HCT116 (cell line): Measurements from ENCODE around the gene ARHGEF25. TPM values are rescaled to one million over a fixed set of nuclear protein-coding genes. Genes with fewer than 3 reads are reported as not detected.

ENCODE experiments used
- ATAC-seq: fragments of 200-7000 bp; cut with Tn5 transposase; 2 replicates; pipeline ENCODE4 v1.9.1; 2020; ENCODE audit warnings: mild to moderate bottlenecking, moderate library complexity
- BruUV-seq: library from RNA; stranded (reverse); fragments of 400-500 nt; replicated peaks from 2 replicates; lab custom pipeline; 2021; lab: Mats Ljungman, UMichigan
- CTCF ChIA-PET: fragments of 300-600 bp; sonication (Branson Sonifier 250); formaldehyde crosslinking; loops from one replicate; lab custom pipeline; 2021; ENCODE audit warnings: antibody characterized with exemption; lab: Charles Lee
- POLR2A ChIA-PET: fragments of 300-600, 350-600 bp; sonication (Branson Sonifier 250); formaldehyde crosslinking; loops from one replicate; lab custom pipeline; 2021; ENCODE audit warnings: antibody characterized with exemption; lab: Charles Lee
- RAD21 ChIA-PET, 2 experiments: fragments of 300-600 bp; sonication (Branson Sonifier 250); formaldehyde crosslinking; loops; one replicate each; lab custom pipeline; 2023; ENCODE audit warnings: low total read pairs in 2 of 2; ENCODE audit not compliant: uncharacterized antibody in 2 of 2, unreplicated experiment in 2 of 2, low non-redundant PET in 1 of 2; lab: Charles Lee
- DNase-seq: peaks from one replicate; pipeline ENCODE4 v3.0.0-alpha.2; 2010; ENCODE audit warnings: low read depth, low spot score
- H2AFZ ChIP-seq: fragments of 200-600 bp; shearing (Covaris generic), sonication (generic); 2 replicates; pipeline ENCODE4 v1.6.1; 2017; ENCODE audit warnings: low read depth, mixed run types, mixed read lengths, antibody characterized with exemption, low read length; ENCODE audit not compliant: poor library complexity, severe bottlenecking
- H3K27ac ChIP-seq: 2 replicates; pipeline ENCODE4 v1.5.1; 2012; ENCODE audit warnings: low read depth, low read length
- H3K27me3 ChIP-seq: fragments of 200-600 bp; sonication (generic); 2 replicates; pipeline ENCODE4 v1.6.1; 2016; ENCODE audit warnings: mixed run types, low read length, mixed read lengths; ENCODE audit not compliant: insufficient read depth
- H3K36me3 ChIP-seq, 2 experiments: fragments of 200-500 bp in 1 of 2; fragments of 200-600 bp in 1 of 2; sonication (Bioruptor generic) in 1 of 2; sonication (generic) in 1 of 2; 2 replicates each; pipeline versions ENCODE4 v1.5.1 to v1.6.1; 2014 to 2016; ENCODE audit warnings: low read length in 2 of 2, inconsistent platforms in 1 of 2, mixed read lengths in 1 of 2, mixed run types in 1 of 2; ENCODE audit not compliant: insufficient read depth in 2 of 2, control insufficient read depth in 1 of 2
- H3K4me1 ChIP-seq, 2 experiments: fragments of 200-600 bp in 1 of 2; sonication (generic) in 1 of 2; 2 replicates each; pipeline versions ENCODE4 v1.5.1 to v1.6.1; 2012 to 2017; ENCODE audit warnings: low read length in 2 of 2, inconsistent platforms in 1 of 2, mild to moderate bottlenecking in 1 of 2, mixed read lengths in 1 of 2, mixed run types in 1 of 2, moderate library complexity in 1 of 2; ENCODE audit not compliant: insufficient read depth in 2 of 2, control insufficient read depth in 1 of 2
- H3K4me2 ChIP-seq: fragments of 200-600 bp; sonication (generic); 2 replicates; pipeline ENCODE4 v1.6.1; 2017; ENCODE audit warnings: mixed run types, low read length, mixed read lengths
- H3K4me3 ChIP-seq, 2 experiments: fragments of 200-600 bp in 1 of 2; sonication (generic) in 1 of 2; replicated peaks in 1 of 2; 2 replicates each; pipeline ENCODE4 v1.5.1; 2011 to 2016; ENCODE audit warnings: low read length in 2 of 2, control low read depth in 1 of 2, low read depth in 1 of 2, mild to moderate bottlenecking in 1 of 2, mixed read lengths in 1 of 2, mixed run types in 1 of 2
- H3K79me2 ChIP-seq: fragments of 200-600 bp; sonication (generic); 2 replicates; pipeline ENCODE4 v1.6.1; 2017; ENCODE audit warnings: mild to moderate bottlenecking, mixed run types, low read length, moderate library complexity, mixed read lengths; ENCODE audit not compliant: insufficient read depth
- H3K9ac ChIP-seq: fragments of 200-600 bp; sonication (generic); 2 replicates; pipeline ENCODE4 v1.6.1; 2016; ENCODE audit warnings: low read length, mixed read lengths
- H3K9me2 ChIP-seq: fragments of 200-600 bp; sonication (generic), shearing (Covaris generic); 2 replicates; pipeline ENCODE4 v1.6.1; 2017; ENCODE audit warnings: mixed run types, mild to moderate bottlenecking, moderate library complexity; ENCODE audit not compliant: insufficient read depth
- H3K9me3 ChIP-seq, 2 experiments: fragments of 200-500 bp in 1 of 2; fragments of 200-600 bp in 1 of 2; sonication (Bioruptor generic) in 1 of 2; sonication (generic) in 1 of 2; 2 replicates each; pipeline ENCODE4 v1.6.1; 2014 to 2017; ENCODE audit warnings: low read length in 2 of 2, mixed read lengths in 2 of 2, inconsistent platforms in 1 of 2, low read depth in 1 of 2, mild to moderate bottlenecking in 1 of 2, mixed run types in 1 of 2, moderate library complexity in 1 of 2; ENCODE audit not compliant: control insufficient read depth in 1 of 2, insufficient read depth in 1 of 2
- H4K20me1 ChIP-seq: fragments of 200-600 bp; sonication (generic), shearing (Covaris generic); 2 replicates; pipeline ENCODE4 v1.6.1; 2017; ENCODE audit warnings: mixed run types, mild to moderate bottlenecking, moderate library complexity; ENCODE audit not compliant: insufficient read depth
- CBX3 ChIP-seq: IDR thresholded peaks from 2 replicates; pipeline ENCODE4 v1.6.1; 2012; ENCODE audit warnings: low read depth
- CEBPB ChIP-seq: IDR thresholded peaks from 2 replicates; pipeline ENCODE4 v1.6.1; 2012; ENCODE audit warnings: low read depth
- EGR1 ChIP-seq: IDR thresholded peaks from 2 replicates; pipeline ENCODE4 v1.6.1; 2012; ENCODE audit warnings: low read depth
- EZH2phosphoT487 ChIP-seq: fragments of 200-600 bp; IDR thresholded peaks from 2 replicates; pipeline ENCODE4 v1.6.1; 2018; ENCODE audit warnings: antibody characterized with exemption, borderline replicate concordance
- POLR2AphosphoS5 ChIP-seq: IDR thresholded peaks from 2 replicates; pipeline ENCODE4 v1.6.1; 2011; ENCODE audit warnings: mild to moderate bottlenecking, low read depth, low read length, moderate library complexity
- SIN3A ChIP-seq: IDR thresholded peaks from 2 replicates; pipeline ENCODE4 v1.6.1; 2012; ENCODE audit warnings: low read depth
- SP1 ChIP-seq: IDR thresholded peaks from 2 replicates; pipeline ENCODE4 v1.6.1; 2012; ENCODE audit warnings: low read depth
- SRF ChIP-seq: IDR thresholded peaks from 2 replicates; pipeline ENCODE4 v1.6.1; 2012; ENCODE audit warnings: low read depth
- YY1 ChIP-seq: IDR thresholded peaks from 2 replicates; pipeline ENCODE4 v1.6.1; 2011; ENCODE audit warnings: low read length, low read depth, moderate library complexity, mild to moderate bottlenecking; ENCODE audit not compliant: insufficient replicate concordance; ENCODE audit errors: extremely low read depth
- ZFX ChIP-seq: fragments of 450-650 bp; IDR thresholded peaks from 2 replicates; pipeline ENCODE4 v1.6.1; 2017
- intact Hi-C: fragments of 100-400 bp; cut with micrococcal nuclease; formaldehyde crosslinking; loops from 2 replicates; pipeline ENCODE4 v1.10.0; 2022
- total RNA-seq: library from RNA; stranded (reverse); gene quantifications from one replicate; pipeline ENCODE4 v1.2.1, GENCODE V29; 2021; ENCODE audit not compliant: unreplicated experiment
- TF ChIP-seq, protein P1 (sequence below), 3 experiments: fragments of 200-600 bp in 1 of 3; sonication (generic) in 1 of 3; IDR thresholded peaks in 2 of 3; conservative IDR thresholded peaks in 1 of 3; 2 replicates each; pipeline ENCODE4 v1.5.1; 2012 to 2017; ENCODE audit warnings: low read depth in 2 of 3, low read length in 2 of 3, antibody characterized with exemption in 1 of 3, borderline replicate concordance in 1 of 3, control low read depth in 1 of 3, mild to moderate bottlenecking in 1 of 3, mixed read lengths in 1 of 3, mixed run types in 1 of 3, moderate library complexity in 1 of 3; ENCODE audit not compliant: insufficient read depth in 1 of 3
- TF ChIP-seq, protein P2 (sequence below): IDR thresholded peaks from 2 replicates; pipeline ENCODE4 v1.6.1; 2012

ARHGEF25 gene
- total RNA-seq, 1 experiment from 2014 or later, result 3.6 TPM

DNA sequence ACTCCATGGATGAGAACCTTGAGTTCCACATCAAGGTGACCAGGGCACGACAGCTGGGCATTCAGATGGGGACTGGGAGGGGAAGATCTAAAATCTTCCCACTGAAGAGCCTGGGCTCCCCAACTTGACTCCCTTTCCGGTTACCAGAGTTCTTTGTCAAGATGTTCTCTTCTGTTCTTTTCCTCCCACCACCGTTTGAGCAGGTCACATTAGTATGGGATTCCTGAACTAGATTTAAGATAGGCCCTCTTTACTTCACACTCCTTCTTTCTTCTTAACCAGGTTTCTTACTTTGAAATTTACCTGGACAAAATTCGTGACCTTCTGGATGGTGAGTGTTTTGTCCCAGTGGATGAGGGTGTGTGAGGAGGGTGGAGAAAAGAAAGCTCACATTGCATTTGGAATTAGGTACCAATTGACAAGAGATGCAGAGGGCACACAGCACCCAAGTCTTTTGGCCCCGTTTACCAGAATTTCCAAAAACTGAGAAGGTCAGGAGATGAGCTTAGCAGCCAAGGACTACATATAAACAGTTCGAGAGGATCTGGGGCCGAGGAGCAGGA is 47.0 kb upstream of the ARHGEF25 start (continued):
- TF ChIP-seq, protein P1, sequence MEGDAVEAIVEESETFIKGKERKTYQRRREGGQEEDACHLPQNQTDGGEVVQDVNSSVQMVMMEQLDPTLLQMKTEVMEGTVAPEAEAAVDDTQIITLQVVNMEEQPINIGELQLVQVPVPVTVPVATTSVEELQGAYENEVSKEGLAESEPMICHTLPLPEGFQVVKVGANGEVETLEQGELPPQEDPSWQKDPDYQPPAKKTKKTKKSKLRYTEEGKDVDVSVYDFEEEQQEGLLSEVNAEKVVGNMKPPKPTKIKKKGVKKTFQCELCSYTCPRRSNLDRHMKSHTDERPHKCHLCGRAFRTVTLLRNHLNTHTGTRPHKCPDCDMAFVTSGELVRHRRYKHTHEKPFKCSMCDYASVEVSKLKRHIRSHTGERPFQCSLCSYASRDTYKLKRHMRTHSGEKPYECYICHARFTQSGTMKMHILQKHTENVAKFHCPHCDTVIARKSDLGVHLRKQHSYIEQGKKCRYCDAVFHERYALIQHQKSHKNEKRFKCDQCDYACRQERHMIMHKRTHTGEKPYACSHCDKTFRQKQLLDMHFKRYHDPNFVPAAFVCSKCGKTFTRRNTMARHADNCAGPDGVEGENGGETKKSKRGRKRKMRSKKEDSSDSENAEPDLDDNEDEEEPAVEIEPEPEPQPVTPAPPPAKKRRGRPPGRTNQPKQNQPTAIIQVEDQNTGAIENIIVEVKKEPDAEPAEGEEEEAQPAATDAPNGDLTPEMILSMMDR (IDR thresholded peaks at IDR 0.05 in 2 of 3, conservative IDR thresholded peaks at IDR 0.05 in 1 of 3; ENCODE audit: borderline replicate concordance in 1 of 3, insufficient read depth in 1 of 3, low read depth in 2 of 3, low read length in 2 of 3), result no peak
- no peak for TF ChIP-seq SIN3A
- no peak for TF ChIP-seq YY1
- no peak for TF ChIP-seq CBX3
- TF ChIP-seq CEBPB, result no peak
- TF ChIP-seq SRF, result no peak
- no peak for TF ChIP-seq EZH2phosphoT487
- no peak for TF ChIP-seq SP1

GRCh38 chr12:57568838-57569237 is 42.4 kb upstream of the ARHGEF25 start:
- Histone ChIP-seq H3K4me1 (no peaks in the 10 kb centered on the region), H4K20me1 (no peaks in the 10 kb centered on the region), H3K27me3 (no peaks in the 10 kb centered on the region), H3K9ac (no peak overlapping the region), H3K4me3 (no peak overlapping the region), H3K9me2 (no peaks in the 10 kb centered on the region), H3K79me2 (no peaks in the 10 kb centered on the region), H3K4me2 (no peak overlapping the region), H2AFZ (no peak overlapping the region), H3K9me3 (no peaks in the 10 kb centered on the region), H3K36me3 (peaks cover 0 to 6% of the 10 kb centered on the region in 2 experiments; a peak in 2 of 4 replicates), H3K27ac (no peak overlapping the region)
- no peak for TF ChIP-seq POLR2AphosphoS5
- TF ChIP-seq, protein P2, sequence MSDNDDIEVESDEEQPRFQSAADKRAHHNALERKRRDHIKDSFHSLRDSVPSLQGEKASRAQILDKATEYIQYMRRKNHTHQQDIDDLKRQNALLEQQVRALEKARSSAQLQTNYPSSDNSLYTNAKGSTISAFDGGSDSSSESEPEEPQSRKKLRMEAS, result no peak
- no peak for TF ChIP-seq SIN3A
- no peak for TF ChIP-seq ZFX
- TF ChIP-seq EGR1, result no peak
- intact Hi-C loops, result no loop called here
- DNase-seq (no peak), ATAC-seq (no peak)
- RAD21 ChIA-PET, result no interaction called here
- POLR2A ChIA-PET, result no interaction called here
- BruUV-seq, result no TSS peak
- CTCF ChIA-PET, result no interaction called here
